ELF-1 (cell line): Measurements from ENCODE around the gene FZD2.
A peak's percentile ranks its signal among the peaks of the same experiment; 100 is the strongest.
"Not testable (repeated sequence)": the region's sequence is repeated elsewhere in the genome, so short reads cannot be mapped to it uniquely, and the experiment has no call there.

Experiments used
- DNase-seq: peaks from one replicate; pipeline ENCODE4 v3.0.0-alpha.2; 2016; ENCODE audit warnings: low read depth, low spot score

Gene FZD2

DNA sequence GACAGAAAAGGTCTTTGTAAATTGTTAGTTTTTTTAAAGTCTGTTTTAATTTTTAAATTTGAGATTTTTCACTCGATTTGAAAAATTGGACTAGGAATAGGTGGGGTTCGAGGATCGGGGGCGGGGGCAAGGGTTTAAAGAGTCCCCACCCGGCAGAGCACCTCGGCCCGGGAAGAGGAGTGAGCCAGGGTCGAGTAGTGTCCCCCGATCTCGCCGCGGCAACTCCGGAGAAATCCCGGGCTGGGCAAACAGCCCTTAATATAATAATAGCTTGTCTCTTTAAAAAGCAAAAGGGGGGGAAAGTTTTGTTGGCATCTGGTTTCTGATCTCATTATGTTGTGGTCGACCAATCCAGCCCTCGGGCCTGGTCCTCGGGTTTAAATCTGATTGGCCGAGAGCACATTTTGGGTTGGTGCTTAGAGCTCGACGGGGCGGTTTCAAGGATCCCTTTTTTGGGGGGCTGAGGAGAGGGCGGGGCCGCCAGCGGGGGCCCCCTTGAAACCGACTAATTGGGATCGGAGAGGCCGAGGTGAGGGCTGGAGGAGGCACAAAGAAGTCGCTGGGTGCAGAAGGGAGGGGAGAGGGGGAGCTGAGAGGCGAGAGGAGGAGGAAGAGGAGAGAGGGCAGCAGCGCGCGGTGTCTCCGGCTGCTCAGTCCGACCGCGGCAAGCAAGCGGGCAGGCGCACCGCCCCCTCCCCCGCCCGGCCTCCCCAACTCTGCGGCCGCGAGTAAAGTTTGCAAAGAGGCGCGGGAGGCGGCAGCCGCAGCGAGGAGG lies at the start of gene FZD2:
Gene FZD2, plus strand, starts transcription at position 653 of the 775 bp plus-strand sequence. CDS start 205 bp downstream, outside the sequence.
- peak; percentile 95 for DNase-seq

DNA sequence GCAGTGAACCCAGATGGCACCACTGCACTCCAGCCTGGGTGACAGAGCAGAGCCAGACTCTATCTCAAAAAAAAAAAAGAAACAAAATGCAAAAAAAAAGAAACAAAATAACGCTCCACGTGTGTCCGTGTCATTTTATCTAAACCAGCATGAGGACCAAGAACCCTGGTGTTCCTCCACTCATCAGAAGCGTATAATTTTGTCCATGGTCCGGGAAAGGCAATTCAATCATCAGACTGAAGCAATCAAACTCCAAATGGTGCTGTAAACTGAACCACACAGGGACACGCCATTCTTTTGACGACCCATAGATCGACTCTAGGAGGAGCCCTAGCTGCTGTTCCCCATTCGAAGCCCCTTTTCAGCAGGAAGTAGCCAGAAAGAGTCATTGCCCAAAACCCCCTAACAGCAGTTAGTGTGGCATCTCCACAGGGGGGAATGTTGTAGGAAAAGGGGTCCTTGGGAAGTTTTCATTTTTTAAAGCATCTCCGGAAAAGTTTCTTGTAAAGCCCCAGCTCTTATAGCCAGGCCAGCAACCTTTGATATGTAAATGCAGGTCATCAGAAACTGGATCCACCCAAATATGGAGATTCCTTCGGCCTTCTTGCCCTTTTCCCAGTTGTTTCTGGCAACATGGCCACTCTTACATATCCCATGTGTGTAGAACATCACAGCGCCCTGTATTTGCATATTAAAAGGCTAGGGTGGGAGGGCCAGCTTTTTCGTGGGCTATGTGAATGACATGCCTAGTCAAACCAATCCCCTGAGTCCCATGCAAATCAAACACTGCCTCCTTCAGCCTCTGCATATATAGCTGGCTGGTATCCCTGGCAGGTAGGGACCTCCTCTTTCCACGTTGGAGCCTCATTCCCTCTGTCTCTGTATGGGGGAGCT lies 45.8 kb upstream of the FZD2 start:
- DNase-seq = peak; percentile 94

DNA sequence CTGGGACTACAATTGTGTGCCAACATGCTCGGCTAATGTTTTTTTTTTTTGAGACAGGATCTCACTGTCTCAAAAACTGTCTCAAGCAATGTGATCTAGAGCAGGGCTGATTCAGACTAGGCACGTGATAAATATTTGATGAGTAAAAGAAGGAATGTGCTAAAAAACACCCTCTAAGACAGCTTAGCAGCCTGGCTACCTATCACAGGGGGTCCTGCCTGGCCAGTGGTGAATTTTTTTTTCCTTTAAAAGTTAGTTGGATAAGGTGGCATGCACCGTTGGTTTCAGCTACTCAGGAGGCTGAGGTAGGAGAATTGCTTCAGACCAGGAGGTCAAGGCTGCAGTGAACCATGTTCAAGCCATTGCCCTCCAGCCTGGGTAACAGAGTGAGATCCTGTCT lies 39.3 kb upstream of the FZD2 start:
- no peak for DNase-seq

DNA sequence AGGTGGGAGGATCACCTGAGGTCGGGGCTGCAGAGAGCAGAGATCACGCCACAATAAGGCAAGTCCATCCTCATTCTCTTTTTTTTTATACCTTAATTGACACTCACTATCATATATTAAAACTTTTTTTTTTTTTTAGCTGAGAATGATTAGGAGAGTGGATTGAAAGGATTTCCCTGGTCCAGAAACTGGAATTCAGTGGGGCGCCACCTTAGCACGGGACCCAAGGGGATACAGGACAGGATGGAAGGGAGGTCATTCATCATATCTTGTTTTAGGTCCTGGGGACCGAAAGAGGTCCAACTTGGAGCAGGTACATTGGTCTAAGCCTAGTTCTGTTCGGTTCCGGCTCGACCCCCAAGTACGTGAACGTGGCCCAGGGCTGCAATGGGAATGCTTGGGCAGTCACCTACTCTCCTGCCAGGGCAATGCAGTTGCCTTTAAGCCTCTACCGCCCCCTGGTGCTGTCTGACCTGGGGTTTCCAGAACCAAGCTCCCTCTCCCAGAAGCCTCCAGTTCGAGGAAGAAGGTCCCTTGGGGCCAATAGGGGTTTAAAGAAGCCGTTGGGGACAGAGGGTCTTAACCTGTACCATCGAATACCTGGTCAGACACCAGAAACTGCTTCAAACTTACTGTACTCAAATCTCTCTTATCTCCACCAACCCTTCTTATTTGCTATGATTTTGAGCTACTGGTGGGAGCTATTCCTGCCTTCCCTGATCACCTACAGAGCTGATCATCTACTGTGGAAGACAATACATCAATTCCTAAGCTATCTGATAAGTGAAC lies 34.2 kb upstream of the FZD2 start:
- DNase-seq = peak; percentile 80

- DNase-seq = no peak
Measured at GRCh38 chr17:44523672-44523972, 33.7 kb upstream of the FZD2 start.

GRCh38 chr17:44527102-44527501 lies 30.2 kb upstream of the FZD2 start:
- no peak for DNase-seq

DNA sequence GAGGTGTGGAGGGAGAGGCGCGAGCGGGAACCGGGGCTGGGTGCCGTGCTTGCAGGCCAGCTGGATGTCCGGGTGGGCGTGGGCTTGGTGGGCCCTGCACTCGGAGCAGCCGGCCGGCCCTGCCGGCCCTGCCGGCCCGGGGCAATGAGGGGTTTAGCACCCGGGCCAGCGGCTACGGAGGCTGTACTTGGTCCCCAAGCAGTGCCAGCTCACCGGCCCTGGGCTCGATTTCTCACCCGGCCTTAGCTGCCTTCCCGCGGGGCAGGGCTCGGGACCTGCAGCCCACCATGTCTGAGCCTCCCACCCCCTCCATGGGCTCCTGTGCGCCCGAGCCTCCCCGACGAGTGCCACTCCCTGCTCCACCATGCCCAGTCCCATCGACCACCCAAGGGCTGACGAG lies 29.3 kb upstream of the FZD2 start:
- no peak for DNase-seq

GRCh38 chr17:44529864-44530263 lies 27.4 kb upstream of the FZD2 start:
- DNase-seq = no peak

GRCh38 chr17:44530896-44531418 lies 26.3 kb upstream of the FZD2 start:
- no peak for DNase-seq

- peak; percentile 96 for DNase-seq
Measured at GRCh38 chr17:44533533-44534246, 23.6 kb upstream of the FZD2 start.

DNA sequence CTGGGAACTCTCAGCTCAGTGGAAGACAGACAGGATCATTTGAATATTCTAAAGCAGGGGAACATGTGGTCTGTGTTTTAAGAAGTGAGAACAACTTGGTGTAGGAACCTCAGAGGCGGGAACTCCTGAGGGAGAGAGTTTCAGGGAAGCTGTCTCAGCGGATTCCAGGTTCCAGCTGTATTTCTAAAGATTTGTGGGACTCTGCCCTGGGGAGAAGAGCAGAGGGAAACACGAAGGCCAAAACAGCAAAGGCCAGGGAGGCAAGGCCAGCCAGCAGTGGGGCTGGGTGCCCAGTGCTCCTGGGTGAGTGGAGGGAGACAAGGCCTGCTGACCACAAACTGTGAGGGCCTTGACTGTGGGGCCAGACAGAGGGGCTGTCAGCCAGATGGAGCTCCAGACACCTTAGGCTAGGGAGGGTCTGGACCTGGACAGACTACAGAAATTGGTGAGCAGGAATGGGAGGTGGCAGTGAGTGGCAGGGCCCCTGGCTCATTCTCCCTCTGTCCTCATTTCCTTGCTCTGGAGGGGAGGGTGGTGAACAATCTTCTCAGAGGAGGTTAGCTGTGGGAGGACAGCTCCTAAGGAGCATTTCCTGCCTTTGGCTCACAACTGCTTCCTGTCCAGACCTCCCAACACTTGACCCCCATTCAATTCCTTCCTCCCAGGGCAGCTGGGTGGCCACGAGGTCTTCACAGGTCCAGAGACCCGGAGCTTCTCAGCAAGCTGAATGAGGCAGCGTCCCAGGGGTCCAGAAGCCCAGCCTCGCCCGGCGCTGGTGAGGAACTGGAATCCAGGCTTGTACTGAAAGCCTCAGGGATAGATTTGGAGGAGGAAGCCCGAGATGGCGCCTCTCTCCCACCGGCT lies 21.0 kb upstream of the FZD2 start:
- DNase-seq = peak; percentile 74

DNA sequence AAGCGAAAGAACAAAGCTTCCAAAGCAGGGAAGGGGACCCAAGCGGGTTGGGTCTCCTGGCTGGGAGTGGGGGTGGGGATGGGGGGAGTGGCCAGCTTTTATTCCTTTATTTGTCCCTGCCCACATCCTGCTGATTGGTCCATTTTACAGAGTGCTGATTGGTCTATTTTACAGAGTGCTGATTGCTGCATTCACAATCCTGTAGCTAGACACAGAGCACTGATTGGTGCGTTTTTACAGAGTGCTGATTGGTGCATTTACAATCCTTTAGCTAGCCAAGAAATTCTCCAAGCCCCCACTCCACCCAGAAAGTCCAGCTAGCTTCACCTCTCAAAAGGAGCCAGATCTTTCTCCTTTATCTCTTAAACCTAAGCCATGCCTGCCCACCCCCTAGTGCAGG lies 19.4 kb upstream of the FZD2 start:
- DNase-seq = not testable (repeated sequence)

GRCh38 chr17:44539673-44540072 lies 17.6 kb upstream of the FZD2 start:
- peak; percentile 96 for DNase-seq

DNA sequence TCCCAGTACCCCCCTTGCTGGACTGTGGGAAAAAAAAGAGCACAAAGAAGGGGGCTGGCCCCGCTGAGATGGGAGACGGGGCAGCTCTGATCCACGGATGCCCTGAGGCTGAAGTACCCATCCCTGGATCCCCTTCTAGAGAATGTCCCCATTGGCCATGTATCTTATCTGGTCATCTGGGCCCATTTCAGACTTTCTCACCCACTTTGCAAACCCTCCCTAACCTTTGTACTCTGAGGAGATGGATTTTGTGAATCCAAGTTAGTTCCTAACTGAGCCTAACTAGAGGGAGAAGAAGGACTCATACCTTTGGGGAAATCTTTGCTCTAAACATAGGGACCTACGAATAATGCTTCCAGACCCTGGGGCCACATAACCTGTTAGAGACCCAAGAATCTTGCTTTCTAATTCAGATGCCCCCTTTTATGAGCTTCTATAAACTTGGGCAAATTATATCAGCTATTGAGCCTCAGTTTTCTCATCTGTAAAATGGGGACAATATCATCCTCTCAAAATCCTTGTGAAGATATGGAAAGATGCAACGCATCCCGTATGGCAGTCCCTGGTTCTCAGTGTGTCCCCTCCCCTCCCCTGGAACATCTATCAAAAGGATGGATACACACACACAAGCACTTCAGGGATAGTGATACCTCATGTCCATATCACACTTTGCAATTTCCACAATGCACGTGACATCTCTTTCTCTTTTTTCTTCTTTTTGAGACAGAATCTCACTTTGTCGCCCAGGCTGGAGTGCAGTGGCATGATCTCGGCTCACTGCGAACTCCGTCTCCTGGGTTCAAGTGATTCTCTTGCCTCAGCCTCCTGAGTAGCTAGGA lies 16.8 kb upstream of the FZD2 start:
- DNase-seq = peak; percentile 72

- DNase-seq = peak; percentile 70
Measured at GRCh38 chr17:44541884-44542581, 15.3 kb upstream of the FZD2 start.

DNA sequence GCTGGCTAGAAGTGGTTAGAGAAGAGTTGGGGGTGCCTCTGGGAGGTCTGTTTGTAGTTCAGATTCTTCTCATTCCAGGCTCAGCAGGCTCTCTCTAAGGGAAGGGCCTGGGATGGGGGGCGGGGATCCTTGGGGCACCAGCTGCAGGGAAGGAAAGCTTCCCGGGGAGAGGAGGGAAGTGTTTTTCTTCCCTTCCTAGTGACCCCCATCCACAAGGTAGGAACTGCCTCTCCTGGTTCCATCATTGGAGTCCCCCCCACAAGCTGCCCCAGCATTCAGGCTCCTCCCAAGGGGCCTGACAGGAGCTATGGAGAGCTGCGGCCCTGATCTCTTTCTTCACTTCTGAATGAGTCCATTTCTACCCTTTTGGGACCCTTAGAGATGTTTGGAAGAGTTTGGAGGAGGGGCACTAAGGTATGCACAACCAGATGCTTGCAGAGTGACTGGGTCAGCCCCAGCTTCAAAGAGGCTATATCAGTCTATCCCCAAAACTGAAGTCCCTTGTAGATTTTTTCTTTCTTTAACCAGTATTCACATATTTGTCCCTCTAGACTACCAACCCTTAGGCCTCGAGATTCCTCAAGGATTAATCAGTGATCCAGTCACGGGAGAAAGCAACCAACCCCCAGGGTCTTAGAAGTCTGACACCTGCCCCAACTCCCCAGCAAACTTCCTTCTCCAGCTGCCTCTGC lies 13.9 kb upstream of the FZD2 start:
- peak; percentile 93 for DNase-seq

DNA sequence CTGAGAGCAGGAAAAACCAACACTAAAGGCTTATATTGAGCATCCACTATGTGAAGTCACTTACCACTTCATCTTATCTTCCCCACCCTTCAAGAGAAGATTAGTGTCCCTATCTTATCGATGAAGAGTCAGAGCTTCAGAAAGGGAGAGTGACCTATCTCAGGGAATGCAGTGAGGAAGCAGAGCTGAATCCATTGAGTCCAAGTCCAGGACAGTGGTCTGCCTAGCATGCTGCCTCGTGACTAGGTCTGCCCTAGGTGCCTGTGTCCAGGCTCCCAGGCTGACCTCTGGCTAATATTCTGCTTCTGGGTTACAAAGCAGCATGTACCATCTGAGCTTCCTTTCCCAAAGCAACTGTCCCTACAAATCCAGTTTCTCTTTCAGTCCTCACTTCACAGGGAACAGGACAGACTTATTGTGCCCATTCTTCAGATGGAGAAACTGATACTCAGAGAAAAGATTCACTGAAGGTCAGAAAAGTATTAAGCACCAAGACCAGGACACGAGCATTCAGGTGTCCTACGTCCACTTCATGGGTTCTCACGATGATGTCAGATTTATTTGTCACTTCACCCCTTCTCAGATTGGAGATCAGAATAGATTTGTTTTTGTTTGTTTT lies 13.3 kb upstream of the FZD2 start:
- no peak for DNase-seq
